ENCODE results near the gene HOXB6. TPM values are rescaled to one million over a fixed set of nuclear protein-coding genes. Genes with fewer than 3 reads are reported as not detected.
A peak's percentile ranks its signal among the peaks of the same experiment; 100 is the strongest.

The HOXB6 gene
- total RNA-seq, 1 experiment from 2014 or later: 196 TPM

DNA sequence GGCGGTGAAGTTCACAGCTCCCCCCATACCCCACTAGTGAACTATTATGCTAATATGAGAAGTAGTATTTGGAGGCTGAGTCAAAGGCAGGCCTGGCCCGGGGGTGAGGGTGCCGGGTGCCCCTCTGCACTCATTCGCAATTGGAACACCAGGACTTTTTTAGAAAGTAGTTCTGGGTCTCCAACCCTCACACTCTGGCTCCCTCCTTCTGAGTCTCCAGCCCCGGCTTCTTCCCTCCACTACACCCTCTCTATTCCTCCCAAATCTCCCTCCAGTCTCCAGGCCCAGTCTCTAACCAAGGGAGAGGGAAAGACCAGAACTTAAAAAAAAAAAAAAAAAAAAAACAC is 48.6 kb downstream of the HOXB6 start (continued):
- no peak for TF ChIP-seq TCF7L2 (IDR thresholded peaks at IDR 0.05; ENCODE audit: low read depth, low read length)

DNA sequence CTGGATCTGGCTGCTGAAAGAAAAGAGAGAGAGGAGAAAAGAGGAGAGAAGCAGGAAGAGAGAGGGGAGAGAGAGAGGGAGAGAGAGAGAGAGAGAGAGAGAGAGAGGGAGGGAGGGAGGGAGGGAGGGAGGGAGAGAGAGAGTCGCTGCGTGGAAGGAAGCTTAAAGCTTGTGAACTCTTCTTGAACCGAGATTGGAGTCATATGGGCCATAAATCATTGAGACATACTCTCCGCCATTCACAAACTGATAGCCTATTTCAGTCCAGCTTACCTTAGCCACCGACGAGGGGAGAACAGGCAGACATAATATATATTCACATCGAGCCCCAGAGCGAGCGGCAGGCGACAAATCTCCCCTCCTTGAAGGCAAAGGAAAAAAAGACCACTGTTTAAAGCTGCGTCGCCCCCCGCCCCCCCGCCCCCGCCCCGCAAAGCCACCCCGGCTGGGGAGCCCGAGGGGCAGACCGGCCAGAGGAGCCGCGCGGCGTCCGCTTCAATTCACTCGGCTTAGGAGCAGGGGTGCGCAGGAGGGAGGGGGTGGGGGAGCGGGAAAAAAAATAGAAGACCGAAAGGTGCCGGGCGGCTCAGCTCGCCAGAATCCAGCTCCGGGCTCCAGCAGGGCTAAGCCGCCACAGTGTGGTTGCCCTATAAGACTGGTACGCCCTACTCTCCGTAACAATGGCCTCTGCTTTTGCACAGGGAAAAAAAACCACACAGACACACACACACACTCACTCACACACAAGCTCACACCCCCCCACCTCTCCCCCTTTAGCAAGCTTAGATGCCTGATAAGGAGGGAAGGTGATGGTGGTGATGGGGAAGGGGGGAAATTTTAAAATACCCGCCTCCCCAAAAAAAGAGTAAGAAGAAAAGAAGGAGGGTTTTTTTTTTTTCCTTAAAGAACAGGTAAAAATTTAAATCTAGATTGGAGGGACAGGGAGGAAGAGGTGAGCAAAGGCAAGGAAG is 49.2 kb downstream of the HOXB6 start:
- H3K4me1 ChIP-seq (ENCODE audit: control insufficient read depth, insufficient read depth, low read length): peaks cover 80% of the 10 kb centered on the region
- no peaks in the 10 kb centered on the region for H3K9me3 ChIP-seq (ENCODE audit: control insufficient read depth, insufficient read depth, low read depth, low read length)
- TF ChIP-seq SIN3A (IDR thresholded peaks at IDR 0.05; ENCODE audit: borderline replicate concordance, insufficient read depth, low read depth, low read length): 0 out of 2 replicates have a peak, but pooled peaks have one; percentile 25
- TF ChIP-seq, protein P1, sequence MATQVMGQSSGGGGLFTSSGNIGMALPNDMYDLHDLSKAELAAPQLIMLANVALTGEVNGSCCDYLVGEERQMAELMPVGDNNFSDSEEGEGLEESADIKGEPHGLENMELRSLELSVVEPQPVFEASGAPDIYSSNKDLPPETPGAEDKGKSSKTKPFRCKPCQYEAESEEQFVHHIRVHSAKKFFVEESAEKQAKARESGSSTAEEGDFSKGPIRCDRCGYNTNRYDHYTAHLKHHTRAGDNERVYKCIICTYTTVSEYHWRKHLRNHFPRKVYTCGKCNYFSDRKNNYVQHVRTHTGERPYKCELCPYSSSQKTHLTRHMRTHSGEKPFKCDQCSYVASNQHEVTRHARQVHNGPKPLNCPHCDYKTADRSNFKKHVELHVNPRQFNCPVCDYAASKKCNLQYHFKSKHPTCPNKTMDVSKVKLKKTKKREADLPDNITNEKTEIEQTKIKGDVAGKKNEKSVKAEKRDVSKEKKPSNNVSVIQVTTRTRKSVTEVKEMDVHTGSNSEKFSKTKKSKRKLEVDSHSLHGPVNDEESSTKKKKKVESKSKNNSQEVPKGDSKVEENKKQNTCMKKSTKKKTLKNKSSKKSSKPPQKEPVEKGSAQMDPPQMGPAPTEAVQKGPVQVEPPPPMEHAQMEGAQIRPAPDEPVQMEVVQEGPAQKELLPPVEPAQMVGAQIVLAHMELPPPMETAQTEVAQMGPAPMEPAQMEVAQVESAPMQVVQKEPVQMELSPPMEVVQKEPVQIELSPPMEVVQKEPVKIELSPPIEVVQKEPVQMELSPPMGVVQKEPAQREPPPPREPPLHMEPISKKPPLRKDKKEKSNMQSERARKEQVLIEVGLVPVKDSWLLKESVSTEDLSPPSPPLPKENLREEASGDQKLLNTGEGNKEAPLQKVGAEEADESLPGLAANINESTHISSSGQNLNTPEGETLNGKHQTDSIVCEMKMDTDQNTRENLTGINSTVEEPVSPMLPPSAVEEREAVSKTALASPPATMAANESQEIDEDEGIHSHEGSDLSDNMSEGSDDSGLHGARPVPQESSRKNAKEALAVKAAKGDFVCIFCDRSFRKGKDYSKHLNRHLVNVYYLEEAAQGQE (IDR thresholded peaks at IDR 0.05; ENCODE audit: insufficient read depth in 1 of 2, low read depth in 2 of 2, low read length in 1 of 2): no peak
- peak; percentile 68 for TF ChIP-seq POLR2AphosphoS5 (IDR thresholded peaks at IDR 0.05; ENCODE audit: low read depth, low read length)
- no peaks in the 10 kb centered on the region for H3K27me3 ChIP-seq (ENCODE audit: control insufficient read depth, insufficient read depth, low read length)
- peaks cover 6% of the 10 kb centered on the region for H3K36me3 ChIP-seq (ENCODE audit: control insufficient read depth, insufficient read depth, low read length)
- CTCF ChIA-PET: interaction anchor here (0.6 to 1.0 kb wide), 3 partner anchors 33 to 52 kb away, joined by 3 to 4 read pairs (median 3); no protein-coding TSS in a partner anchor
- POLR2A ChIA-PET: interaction anchor here (0.6 to 1.0 kb wide), 8 partner anchors 11 to 1783 kb away, joined by 3 to 7 read pairs (median 4); no protein-coding TSS in a partner anchor
- peak overlapping the region; percentile 99 for H3K27ac ChIP-seq (ENCODE audit: low read length)
- peak; percentile 47 for ATAC-seq
- in situ Hi-C loops (cut with HindIII; ENCODE audit: low pct_unique_long_range_greater_than_20kb, low sequenced_read_pairs) (loop anchor here (5.0 kb wide), 1 partner anchor 62 kb away; the partner anchor contains the start of gene HOXB8), intact Hi-C loops (cut with micrococcal nuclease; ENCODE audit: unreplicated experiment) (loop anchor here (2.0 kb wide), 1 partner anchor 63 kb away; no protein-coding TSS in a partner anchor)
- H3K4me3 ChIP-seq (ENCODE audit: low read depth in 2 of 2, low read length in 2 of 2): peak overlapping the region; percentile 52 to 61
- BruUV-seq (replicated peaks): no TSS peak
- no peak for DNase-seq (ENCODE audit: low read depth, low spot score)

DNA sequence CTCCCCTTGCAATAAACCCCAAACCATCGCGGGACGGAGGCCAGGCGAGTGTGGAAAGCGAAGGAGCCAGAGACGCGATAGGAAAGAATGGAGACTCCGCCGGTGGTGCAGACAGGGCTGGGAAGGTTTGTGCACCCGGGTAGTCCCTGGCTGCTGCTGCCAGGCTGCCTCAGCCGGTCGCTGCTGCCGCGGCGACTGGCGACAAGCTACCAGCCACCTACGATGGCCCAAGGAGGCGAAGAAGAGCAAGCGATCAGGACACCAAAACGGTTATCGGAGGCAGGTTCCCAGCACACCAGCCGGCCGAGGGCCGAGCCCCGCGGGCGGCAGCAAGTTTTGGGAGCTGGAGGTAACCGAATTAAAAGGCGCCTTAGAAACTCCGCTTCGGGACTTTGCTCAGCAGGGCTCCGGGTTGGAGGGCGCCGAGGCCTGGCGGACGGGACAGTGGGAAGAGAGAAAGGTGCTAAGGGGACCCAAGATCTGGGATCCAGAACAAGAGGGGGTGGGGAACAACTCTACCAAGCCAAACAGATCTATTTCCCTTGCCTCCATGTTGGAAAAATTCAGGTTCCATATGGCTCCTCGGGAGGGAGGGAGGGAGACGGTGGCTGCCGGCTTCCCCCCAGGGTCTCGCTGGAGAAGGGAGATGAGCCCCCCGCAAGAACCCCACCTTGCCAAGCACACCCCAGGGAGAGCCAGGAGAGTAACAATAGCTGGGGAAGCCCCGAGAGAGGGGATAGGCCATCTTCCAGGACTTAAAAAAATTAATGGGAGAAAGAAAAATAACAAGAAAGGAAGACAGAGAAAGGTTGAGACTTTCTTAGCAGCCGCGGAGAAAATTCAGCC is 50.2 kb downstream of the HOXB6 start:
- Histone ChIP-seq H3K9me3 (ENCODE audit: control insufficient read depth, insufficient read depth, low read depth, low read length) (no peaks in the 10 kb centered on the region), H3K4me1 (ENCODE audit: control insufficient read depth, insufficient read depth, low read length) (peaks cover 80% of the 10 kb centered on the region), H3K27ac (ENCODE audit: low read length) (peak overlapping the region; percentile 99), H3K4me3 (ENCODE audit: low read depth in 2 of 2, low read length in 2 of 2) (peak overlapping the region; percentile 52 to 61), H3K27me3 (ENCODE audit: control insufficient read depth, insufficient read depth, low read length) (no peaks in the 10 kb centered on the region), H3K36me3 (ENCODE audit: control insufficient read depth, insufficient read depth, low read length) (peaks cover 16% of the 10 kb centered on the region)
- ChIA-PET CTCF (interaction anchor here (0.6 to 1.0 kb wide), 2 partner anchors 34 to 221 kb away, joined by 3 to 4 read pairs; no protein-coding TSS in a partner anchor), POLR2A (interaction anchor here (0.6 to 0.7 kb wide), 2 partner anchors 12 to 219 kb away, joined by 3 read pairs; no protein-coding TSS in a partner anchor)
- intact Hi-C loops (cut with micrococcal nuclease; ENCODE audit: unreplicated experiment): loop anchor here (2.0 kb wide), 1 partner anchor 64 kb away; no protein-coding TSS in a partner anchor
- ATAC-seq: peak; percentile 13
- TF ChIP-seq POLR2AphosphoS5 (IDR thresholded peaks at IDR 0.05; ENCODE audit: low read depth, low read length): peak; percentile 15; the same call in 1 of the 2 replicates
- TF ChIP-seq, protein P2, sequence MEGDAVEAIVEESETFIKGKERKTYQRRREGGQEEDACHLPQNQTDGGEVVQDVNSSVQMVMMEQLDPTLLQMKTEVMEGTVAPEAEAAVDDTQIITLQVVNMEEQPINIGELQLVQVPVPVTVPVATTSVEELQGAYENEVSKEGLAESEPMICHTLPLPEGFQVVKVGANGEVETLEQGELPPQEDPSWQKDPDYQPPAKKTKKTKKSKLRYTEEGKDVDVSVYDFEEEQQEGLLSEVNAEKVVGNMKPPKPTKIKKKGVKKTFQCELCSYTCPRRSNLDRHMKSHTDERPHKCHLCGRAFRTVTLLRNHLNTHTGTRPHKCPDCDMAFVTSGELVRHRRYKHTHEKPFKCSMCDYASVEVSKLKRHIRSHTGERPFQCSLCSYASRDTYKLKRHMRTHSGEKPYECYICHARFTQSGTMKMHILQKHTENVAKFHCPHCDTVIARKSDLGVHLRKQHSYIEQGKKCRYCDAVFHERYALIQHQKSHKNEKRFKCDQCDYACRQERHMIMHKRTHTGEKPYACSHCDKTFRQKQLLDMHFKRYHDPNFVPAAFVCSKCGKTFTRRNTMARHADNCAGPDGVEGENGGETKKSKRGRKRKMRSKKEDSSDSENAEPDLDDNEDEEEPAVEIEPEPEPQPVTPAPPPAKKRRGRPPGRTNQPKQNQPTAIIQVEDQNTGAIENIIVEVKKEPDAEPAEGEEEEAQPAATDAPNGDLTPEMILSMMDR (IDR thresholded peaks at IDR 0.05): no peak
- peak; percentile 58; the same call in 1 of the 2 replicates for TF ChIP-seq SIN3A (IDR thresholded peaks at IDR 0.05; ENCODE audit: borderline replicate concordance, insufficient read depth, low read depth, low read length)
- TF ChIP-seq, protein P1 (IDR thresholded peaks at IDR 0.05; ENCODE audit: insufficient read depth in 1 of 2, low read depth in 2 of 2, low read length in 1 of 2): 0 out of 4 replicates have a peak, but pooled peaks of 1 of the 2 experiments have one; percentile 43
- DNase-seq (ENCODE audit: low read depth, low spot score): no peak
- in situ Hi-C loops (cut with HindIII; ENCODE audit: low pct_unique_long_range_greater_than_20kb, low sequenced_read_pairs): loop anchor here (5.0 kb wide), 1 partner anchor 63 kb away; the partner anchor contains the start of gene HOXB8
- no TSS peak for BruUV-seq (replicated peaks)
